Prostate gland (tissue), 2 donors: ENCODE measurements around the gene UNK.

Experiments used
- CTCF ChIP-seq, 4 experiments: fragments of 200-600 bp in 2 of 4; fragments of 450-650 bp in 2 of 4; sonication (generic) in 2 of 4; IDR thresholded peaks; 1 replicate in 3 of 4; 2 replicates in 1 of 4; pipeline ENCODE4 v1.5.1; 2016 to 2019; ENCODE audit warnings: antibody characterized with exemption in 4 of 4, mild to moderate bottlenecking in 2 of 4, moderate library complexity in 2 of 4
- POLR2AphosphoS5 ChIP-seq: sonication (generic); formaldehyde crosslinking; IDR thresholded peaks from one replicate; pipeline ENCODE4 v1.6.1; 2017; ENCODE audit warnings: antibody characterized with exemption

- no peak for TF ChIP-seq CTCF (IDR thresholded peaks at IDR 0.05)
- TF ChIP-seq POLR2AphosphoS5 = no peak
Observed at GRCh38 chr17:75773121-75773807, 11.3 kb upstream of the UNK start.
